HepG2 (cell line): ENCODE data around the gene RBM34.

Experiments used
- CTCF ChIP-seq: sonication (generic); formaldehyde crosslinking; IDR thresholded peaks from 2 replicates; pipeline ENCODE4 v1.5.0; 2020; ENCODE audit warnings: mild to moderate bottlenecking, missing genetic modification reagents, moderate library complexity
- HINFP ChIP-seq: sonication (generic); formaldehyde crosslinking; IDR thresholded peaks from 2 replicates; pipeline ENCODE4 v1.4.0; 2020; ENCODE audit warnings: low read depth, mild to moderate bottlenecking, missing genetic modification reagents
- HNF4G ChIP-seq, 2 experiments: sonication (generic) in 1 of 2; formaldehyde crosslinking in 1 of 2; IDR thresholded peaks; 2 replicates each; pipeline versions ENCODE4 v1.4.0 to v1.6.1; 2011 to 2020; ENCODE audit warnings: borderline replicate concordance in 2 of 2, low read depth in 2 of 2, mild to moderate bottlenecking in 2 of 2, low read length in 1 of 2, missing genetic modification reagents in 1 of 2, moderate library complexity in 1 of 2
- JUND ChIP-seq: sonication (generic); formaldehyde crosslinking; IDR thresholded peaks from 2 replicates; pipeline ENCODE4 v1.8.0; 2022; ENCODE audit warnings: mild to moderate bottlenecking, missing genetic modification reagents
- RBM39 ChIP-seq: fragments of 200-400 bp; formaldehyde crosslinking; IDR thresholded peaks from one replicate; pipeline ENCODE4 v1.6.1; 2018; ENCODE audit warnings: antibody characterized with exemption, mild to moderate bottlenecking, low read depth, low read length; ENCODE audit not compliant: poor library complexity, severe bottlenecking
- SMC3 ChIP-seq: IDR thresholded peaks from 2 replicates; pipeline ENCODE4 v1.6.1; 2011; ENCODE audit warnings: low read length, improper control_type of control experiment
- STAT6 ChIP-seq: sonication (generic); formaldehyde crosslinking; IDR thresholded peaks from 2 replicates; pipeline ENCODE4 v1.4.0; 2020; ENCODE audit warnings: missing genetic modification reagents, mild to moderate bottlenecking, borderline replicate concordance
- ZNF710 ChIP-seq: sonication (generic); formaldehyde crosslinking; IDR thresholded peaks from 2 replicates; pipeline ENCODE4 v1.5.0; 2020; ENCODE audit warnings: mild to moderate bottlenecking, missing genetic modification reagents, borderline replicate concordance

GRCh38 chr1:235107368-235108184 is 53.5 kb downstream of the RBM34 start:
- no peak for TF ChIP-seq HNF4G (IDR thresholded peaks at IDR 0.05; ENCODE audit: borderline replicate concordance, low read depth, low read length)
- no peak for TF ChIP-seq HNF4G (CRISPR knock-in tag; IDR thresholded peaks at IDR 0.05; ENCODE audit: borderline replicate concordance, low read depth)
- TF ChIP-seq ZNF710 (CRISPR knock-in tag) = no peak
- no peak for TF ChIP-seq HINFP
- TF ChIP-seq RBM39 = no peak
- no peak for TF ChIP-seq CTCF (CRISPR knock-in tag)
- TF ChIP-seq SMC3 = no peak
- TF ChIP-seq STAT6 (CRISPR knock-in tag) = no peak
- no peak for TF ChIP-seq JUND
